CD4-positive, alpha-beta T cell (primary cell): ENCODE results near the gene FAM171A2. TPM values are rescaled to one million over a fixed set of nuclear protein-coding genes. Genes with fewer than 3 reads are reported as not detected.

Source experiments
- ATAC-seq: fragments of 200-7000 bp; cut with Tn5 transposase; one replicate; pipeline ENCODE4 v1.10.0; 2022; ENCODE audit warnings: mild to moderate bottlenecking; ENCODE audit not compliant: poor library complexity
- CTCF ChIA-PET: fragments of 350-600 bp; sonication (Branson Sonifier 250); formaldehyde crosslinking; loops from one replicate; lab custom pipeline; 2021; ENCODE audit warnings: antibody characterized with exemption, inconsistent platforms; lab: Charles Lee
- POLR2A ChIA-PET: fragments of 350-600 bp; sonication (Branson Sonifier 250); formaldehyde crosslinking; loops from one replicate; lab custom pipeline; 2021; ENCODE audit warnings: antibody characterized with exemption, inconsistent platforms; lab: Charles Lee
- DNase-seq, 14 experiments: peaks; one replicate each; pipeline ENCODE4 v3.0.0-alpha.2; 2013 to 2020; ENCODE audit warnings: mixed read lengths in 2 of 14
- H3K27ac ChIP-seq, 2 donors: one replicate each; pipeline versions ENCODE4 v1.5.1 to v1.7.0; 2013; ENCODE audit warnings: low read length in 2 of 2, low read depth in 1 of 2, mild to moderate bottlenecking in 1 of 2
- H3K27me3 ChIP-seq, 2 experiments: 1 replicate in 1 of 2; 2 replicates in 1 of 2; pipeline versions ENCODE4 v1.6.1 to v1.7.0; 2013; ENCODE audit warnings: low read length in 2 of 2, control low read depth in 1 of 2, mild to moderate bottlenecking in 1 of 2, moderate library complexity in 1 of 2; ENCODE audit not compliant: insufficient read depth in 2 of 2, control insufficient read depth in 1 of 2
- H3K36me3 ChIP-seq: one replicate; pipeline ENCODE4 v1.6.1; 2013; ENCODE audit warnings: low read length, control low read depth; ENCODE audit not compliant: insufficient read depth
- H3K4me1 ChIP-seq: one replicate; pipeline ENCODE4 v1.6.1; 2013; ENCODE audit warnings: low read length, control low read depth; ENCODE audit not compliant: insufficient read depth
- H3K4me3 ChIP-seq: one replicate; pipeline ENCODE4 v1.5.1; 2013; ENCODE audit warnings: mild to moderate bottlenecking, low read length, moderate library complexity
- H3K9me3 ChIP-seq, 2 experiments: 1 replicate in 1 of 2; 2 replicates in 1 of 2; pipeline versions ENCODE4 v1.6.1 to v1.7.0; 2013; ENCODE audit warnings: low read length in 2 of 2, mild to moderate bottlenecking in 2 of 2, control low read depth in 1 of 2, moderate library complexity in 1 of 2; ENCODE audit not compliant: control insufficient read depth in 1 of 2, insufficient read depth in 1 of 2
- H3K27ac Mint-ChIP-seq: one replicate; pipeline ENCODE4 v1.8.0; 2020; ENCODE audit warnings: mixed read lengths
- H3K27me3 Mint-ChIP-seq: one replicate; pipeline ENCODE4 v1.8.0; 2021; ENCODE audit warnings: mixed read lengths
- H3K36me3 Mint-ChIP-seq: one replicate; pipeline ENCODE4 v1.8.0; 2021; ENCODE audit warnings: low read depth, mixed read lengths
- H3K4me1 Mint-ChIP-seq: one replicate; pipeline ENCODE4 v1.8.0; 2021; ENCODE audit warnings: low read depth, mixed read lengths
- H3K4me3 Mint-ChIP-seq: one replicate; pipeline ENCODE4 v1.8.0; 2020; ENCODE audit warnings: mild to moderate bottlenecking, mixed read lengths
- H3K9me3 Mint-ChIP-seq: one replicate; pipeline ENCODE4 v1.8.0; 2020; ENCODE audit warnings: mixed read lengths
- intact Hi-C, 2 experiments: fragments of 100-400 bp; cut with DNase I in 1 of 2; cut with micrococcal nuclease in 1 of 2; formaldehyde crosslinking; loops; one replicate each; pipeline versions ENCODE4 v1.15.1 to v1.9.0; 2023 to 2025; cut with DNase I, micrococcal nuclease
- total RNA-seq, 174 experiments: library from RNA in 2 of 174; stranded (reverse) in 2 of 174; gene quantifications; one replicate each; pipeline ENCODE4 v1.2.3 and lab custom pipeline; 2021 to 2026
- TF ChIP-seq, protein P1 (sequence below): fragments of 200-600 bp; IDR thresholded peaks from one replicate; pipeline ENCODE4 v1.8.0; 2022; ENCODE audit warnings: antibody characterized with exemption, mild to moderate bottlenecking

The FAM171A2 gene
- total RNA-seq, 2 experiments from 2014 or later, result 0.08 to 0.19 TPM

DNA sequence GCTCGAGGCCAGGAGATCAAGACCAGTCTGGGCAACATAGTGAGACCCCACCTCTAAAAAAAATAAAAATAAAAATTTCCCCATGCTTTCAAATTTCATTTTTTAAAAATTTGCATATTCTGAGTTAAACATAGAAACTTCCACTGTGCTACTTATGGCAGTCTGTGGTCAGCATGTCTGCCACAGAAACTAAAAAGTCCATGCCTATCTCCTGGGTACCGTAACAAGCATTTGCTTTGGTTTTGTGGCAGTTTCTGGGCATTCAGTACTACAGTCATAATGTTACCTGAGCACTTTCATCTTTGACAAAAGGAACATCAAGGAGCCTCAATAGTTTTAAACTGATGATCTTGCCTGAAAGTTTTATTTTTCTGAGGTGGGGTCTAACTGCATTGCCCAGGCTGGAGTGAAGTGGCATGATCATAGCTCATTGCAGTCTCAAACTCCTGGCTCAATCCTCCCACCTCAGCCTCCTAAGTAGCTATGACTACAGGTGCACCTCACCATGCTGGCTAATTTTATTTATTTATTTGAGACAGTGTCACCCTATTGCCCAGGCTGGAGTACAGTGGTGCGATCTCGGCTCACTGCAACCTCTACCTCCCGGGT lies 39.0 kb upstream of the FAM171A2 start:
- ChIA-PET POLR2A (no interaction called here), CTCF (no interaction called here)
- Mint-ChIP-seq H3K4me3 (no peak overlapping the region), H3K27me3 (no peaks in the 10 kb centered on the region), H3K27ac (no peak overlapping the region), H3K4me1 (no peaks in the 10 kb centered on the region), H3K36me3 (peaks cover 83% of the 10 kb centered on the region), H3K9me3 (no peaks in the 10 kb centered on the region)
- DNase-seq, result no peak
- Histone ChIP-seq H3K27me3 (no peaks in the 10 kb centered on the region), H3K9me3 (no peaks in the 10 kb centered on the region), H3K27ac (no peak overlapping the region), H3K4me1 (no peaks in the 10 kb centered on the region), H3K36me3 (peaks cover 75% of the 10 kb centered on the region), H3K4me3 (no peak overlapping the region)
- ATAC-seq, result no peak
- TF ChIP-seq, protein P1, sequence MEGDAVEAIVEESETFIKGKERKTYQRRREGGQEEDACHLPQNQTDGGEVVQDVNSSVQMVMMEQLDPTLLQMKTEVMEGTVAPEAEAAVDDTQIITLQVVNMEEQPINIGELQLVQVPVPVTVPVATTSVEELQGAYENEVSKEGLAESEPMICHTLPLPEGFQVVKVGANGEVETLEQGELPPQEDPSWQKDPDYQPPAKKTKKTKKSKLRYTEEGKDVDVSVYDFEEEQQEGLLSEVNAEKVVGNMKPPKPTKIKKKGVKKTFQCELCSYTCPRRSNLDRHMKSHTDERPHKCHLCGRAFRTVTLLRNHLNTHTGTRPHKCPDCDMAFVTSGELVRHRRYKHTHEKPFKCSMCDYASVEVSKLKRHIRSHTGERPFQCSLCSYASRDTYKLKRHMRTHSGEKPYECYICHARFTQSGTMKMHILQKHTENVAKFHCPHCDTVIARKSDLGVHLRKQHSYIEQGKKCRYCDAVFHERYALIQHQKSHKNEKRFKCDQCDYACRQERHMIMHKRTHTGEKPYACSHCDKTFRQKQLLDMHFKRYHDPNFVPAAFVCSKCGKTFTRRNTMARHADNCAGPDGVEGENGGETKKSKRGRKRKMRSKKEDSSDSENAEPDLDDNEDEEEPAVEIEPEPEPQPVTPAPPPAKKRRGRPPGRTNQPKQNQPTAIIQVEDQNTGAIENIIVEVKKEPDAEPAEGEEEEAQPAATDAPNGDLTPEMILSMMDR, result no peak
- intact Hi-C loops, result no loop called here

DNA sequence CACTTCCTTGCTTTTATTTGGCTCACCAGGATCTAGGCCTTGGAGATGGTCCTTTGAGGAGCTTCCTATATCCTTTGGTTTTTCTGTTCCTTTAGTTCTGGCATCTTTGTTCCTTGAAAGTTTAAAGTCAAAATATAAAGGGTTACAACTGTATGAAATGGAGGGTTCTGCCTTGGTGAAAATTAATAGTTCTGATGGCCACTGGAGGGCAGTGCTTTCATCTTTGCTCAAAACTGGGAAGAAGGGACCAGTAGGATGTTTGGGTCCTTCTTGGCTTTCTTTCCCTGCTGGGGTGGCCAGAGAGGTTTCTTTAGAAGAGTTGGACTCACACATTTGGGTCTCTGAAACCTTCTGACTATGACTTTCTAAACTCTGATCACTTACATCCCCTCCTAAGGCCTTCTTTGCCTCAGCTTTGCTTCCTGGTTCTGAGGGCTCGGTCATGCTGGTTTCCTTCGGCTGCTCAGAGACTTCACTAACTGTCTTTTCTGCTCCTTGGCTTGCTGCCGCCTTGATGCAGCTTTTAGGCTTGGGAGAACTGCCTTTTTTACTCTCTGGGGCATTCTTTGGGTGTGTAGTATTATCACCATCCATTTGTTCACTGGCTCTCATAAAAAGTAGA lies 36.7 kb upstream of the FAM171A2 start:
- no peaks in the 10 kb centered on the region for H3K4me1 ChIP-seq
- ChIA-PET POLR2A (no interaction called here), CTCF (no interaction called here)
- Mint-ChIP-seq H3K4me3 (no peak overlapping the region), H3K27ac (no peak overlapping the region), H3K27me3 (no peaks in the 10 kb centered on the region), H3K4me1 (no peaks in the 10 kb centered on the region), H3K9me3 (no peaks in the 10 kb centered on the region), H3K36me3 (peaks cover 85% of the 10 kb centered on the region)
- intact Hi-C loops, result no loop called here
- no peaks in the 10 kb centered on the region for H3K27me3 ChIP-seq
- H3K4me3 ChIP-seq, result no peak overlapping the region
- peaks cover 64% of the 10 kb centered on the region for H3K36me3 ChIP-seq
- no peak for DNase-seq
- TF ChIP-seq, protein P1, result no peak
- no peak for ATAC-seq
- no peak overlapping the region for H3K27ac ChIP-seq
- no peaks in the 10 kb centered on the region for H3K9me3 ChIP-seq

DNA sequence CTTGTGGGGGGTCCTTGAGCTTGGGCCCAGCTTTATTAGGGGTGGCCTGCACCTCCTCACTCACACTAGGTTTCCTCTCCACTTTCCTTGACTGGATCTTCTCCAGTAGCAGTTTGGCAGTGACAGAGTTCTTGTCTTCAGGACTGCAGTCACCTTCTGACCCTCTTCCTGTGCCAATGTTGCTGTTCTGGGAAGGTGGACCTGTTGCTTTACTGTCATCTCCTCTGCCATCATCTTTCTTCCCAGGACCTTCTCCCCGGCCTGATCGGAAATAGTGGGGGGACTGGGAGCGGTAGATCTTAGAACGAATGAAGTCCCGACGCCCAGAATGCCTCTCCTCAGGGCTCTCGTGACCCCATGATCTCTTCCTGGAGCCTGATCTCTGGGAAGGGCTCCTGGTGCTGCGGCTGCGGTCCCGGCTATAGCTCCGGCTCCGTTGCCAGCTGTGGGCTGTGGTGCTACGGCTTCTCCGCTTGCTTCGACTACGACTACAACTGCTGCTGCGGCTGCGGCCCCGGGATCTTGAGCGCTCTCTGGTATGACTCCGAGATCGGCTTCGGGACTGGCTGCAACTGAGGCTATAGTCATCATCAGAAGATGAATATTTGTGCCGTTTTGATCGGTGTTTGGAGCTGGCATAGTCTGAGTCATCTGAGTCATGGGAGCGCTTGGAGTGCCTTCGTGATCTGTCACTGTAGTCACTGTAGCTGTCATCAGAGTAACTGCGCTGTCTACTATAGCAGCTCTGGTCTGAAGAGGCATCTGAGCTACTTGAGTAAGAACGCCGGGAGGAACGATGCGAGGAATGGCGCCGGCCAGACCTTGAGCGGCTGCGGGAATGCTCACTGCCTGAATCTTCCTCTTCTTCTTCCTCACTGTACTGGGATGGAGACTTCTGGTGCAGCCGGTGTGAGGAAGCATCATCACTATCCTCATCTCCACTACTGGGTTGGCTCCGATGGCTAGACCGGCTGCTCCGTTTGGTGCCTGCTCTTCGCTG lies 35.3 kb upstream of the FAM171A2 start:
- DNase-seq, result no peak
- H3K9me3 ChIP-seq, result no peaks in the 10 kb centered on the region
- Mint-ChIP-seq H3K4me3 (no peak overlapping the region), H3K36me3 (peaks cover 75% of the 10 kb centered on the region), H3K4me1 (no peaks in the 10 kb centered on the region), H3K9me3 (no peaks in the 10 kb centered on the region), H3K27ac (no peak overlapping the region), H3K27me3 (no peaks in the 10 kb centered on the region)
- no peak for ATAC-seq
- intact Hi-C loops, result no loop called here
- no peaks in the 10 kb centered on the region for H3K27me3 ChIP-seq
- no peak overlapping the region for H3K4me3 ChIP-seq
- no peaks in the 10 kb centered on the region for H3K4me1 ChIP-seq
- CTCF ChIA-PET, result interaction anchor here (1.3 kb wide), 1 partner anchor 14 kb away, joined by 3 read pairs; no protein-coding TSS in a partner anchor
- no peak overlapping the region for H3K27ac ChIP-seq
- POLR2A ChIA-PET, result interaction anchor here (0.6 kb wide), 1 partner anchor 18 kb away, joined by 4 read pairs; no protein-coding TSS in a partner anchor
- TF ChIP-seq, protein P1, result no peak
- peaks cover 54% of the 10 kb centered on the region for H3K36me3 ChIP-seq
